HG03064 (cell line): ENCODE data around the gene CDH23.

Experiments used
- ATAC-seq: cut with Tn5 transposase; IDR thresholded peaks from one replicate; pipeline ENCODE4 v1.9.1; 2021; ENCODE audit warnings: low read depth; ENCODE audit not compliant: unreplicated experiment

The CDH23 gene

DNA sequence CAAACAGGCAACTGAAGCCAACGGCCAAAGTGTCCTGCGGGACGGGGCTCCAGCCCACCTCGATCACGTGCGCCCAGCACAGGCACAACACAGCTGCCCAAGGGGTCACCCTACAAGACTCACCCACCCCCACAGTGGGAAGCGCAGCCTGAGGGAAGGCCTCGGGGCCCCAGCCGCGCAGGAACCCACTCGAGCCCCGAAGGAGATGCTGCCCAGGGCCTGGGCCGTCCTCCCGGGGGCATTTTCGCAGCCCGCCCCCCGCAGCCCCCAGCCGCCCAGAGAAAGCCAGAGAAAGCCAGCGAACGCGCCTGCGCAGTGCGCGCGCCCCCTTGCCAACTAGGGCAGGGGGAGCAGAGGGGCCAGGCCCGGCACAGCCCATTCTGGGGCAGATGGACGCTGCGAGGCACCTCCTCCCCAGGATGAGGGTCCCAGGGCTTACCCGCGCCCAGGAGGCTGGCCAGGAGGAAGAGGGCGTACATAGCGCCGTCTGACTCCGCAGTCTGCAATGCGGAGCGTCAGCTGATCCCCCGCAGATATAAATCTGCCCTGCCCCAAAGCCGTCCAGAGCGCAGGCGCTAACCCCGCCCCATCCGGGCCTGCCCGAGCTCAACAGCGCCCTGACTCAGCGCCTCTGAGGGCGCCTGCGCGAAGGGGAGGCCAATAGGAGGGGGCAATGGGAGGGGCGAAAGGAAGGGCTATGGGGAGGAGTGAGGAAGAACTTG, 454.2 kb downstream of the CDH23 start, which contains the start of gene PSAP:
Gene PSAP, minus strand, starts transcription at position 509 of the 722 bp plus-strand sequence. Its CDS starts 30 bp downstream, at position 479.
- ATAC-seq = peak; percentile 85

DNA sequence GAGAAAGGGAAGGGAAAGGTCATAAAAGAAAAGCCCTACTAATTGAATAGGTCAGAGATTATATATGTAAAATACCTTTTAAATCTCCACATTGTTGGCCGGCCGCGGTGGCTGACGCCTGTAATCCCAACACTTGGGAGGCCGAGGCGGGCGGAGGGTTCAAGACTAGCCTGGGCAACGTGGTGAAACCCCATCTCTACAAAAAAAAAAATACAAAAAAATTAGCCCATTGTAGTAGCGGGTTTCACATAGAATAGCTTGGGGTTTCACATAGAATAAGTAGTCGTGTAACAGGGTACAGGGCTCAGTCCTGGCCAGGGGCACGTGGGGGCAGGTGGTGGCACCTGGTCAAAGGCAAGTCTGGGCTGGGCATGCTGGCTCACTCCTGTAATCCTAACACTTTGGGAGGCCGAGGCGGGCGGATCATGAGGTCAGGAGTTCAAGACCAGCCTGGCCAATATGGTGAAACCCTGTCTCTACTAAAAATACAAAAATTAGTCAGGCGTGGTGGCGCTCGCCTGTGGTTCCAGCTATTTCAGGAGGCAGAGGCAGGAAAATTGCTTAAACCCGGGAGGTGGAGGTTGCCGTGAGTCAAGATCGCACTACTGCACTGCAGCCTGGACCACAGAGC, 454.9 kb downstream of the CDH23 start:
- ATAC-seq = peak; percentile 8

DNA sequence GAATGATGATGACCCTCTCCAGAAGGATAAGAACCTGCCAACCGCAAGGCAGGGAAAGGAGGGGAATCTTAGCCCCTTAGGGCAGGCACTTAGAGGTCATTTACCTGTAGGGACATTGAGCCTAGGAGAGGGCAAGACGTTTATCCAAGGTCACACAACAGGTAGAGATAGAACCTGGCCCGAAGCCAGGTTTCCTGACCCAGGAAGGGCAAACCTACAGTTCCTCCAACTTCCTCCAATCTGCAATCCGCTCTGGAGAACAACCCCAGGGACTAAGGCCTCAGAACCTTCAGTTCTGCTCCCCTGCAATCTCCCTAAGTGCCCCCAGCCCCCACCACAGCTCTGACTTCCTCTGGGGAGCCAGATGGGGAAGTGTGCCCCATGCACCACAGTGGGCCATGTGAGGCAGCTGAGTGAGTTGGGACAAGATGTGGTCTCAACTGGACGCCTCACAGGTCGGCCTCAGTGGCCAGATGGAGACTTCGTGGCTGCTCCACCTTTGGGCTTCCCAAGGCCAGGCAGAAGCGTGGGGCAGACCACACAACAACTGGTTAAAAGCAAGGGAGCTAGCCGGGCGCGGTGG, 455.7 kb downstream of the CDH23 start:
- ATAC-seq = no peak

DNA sequence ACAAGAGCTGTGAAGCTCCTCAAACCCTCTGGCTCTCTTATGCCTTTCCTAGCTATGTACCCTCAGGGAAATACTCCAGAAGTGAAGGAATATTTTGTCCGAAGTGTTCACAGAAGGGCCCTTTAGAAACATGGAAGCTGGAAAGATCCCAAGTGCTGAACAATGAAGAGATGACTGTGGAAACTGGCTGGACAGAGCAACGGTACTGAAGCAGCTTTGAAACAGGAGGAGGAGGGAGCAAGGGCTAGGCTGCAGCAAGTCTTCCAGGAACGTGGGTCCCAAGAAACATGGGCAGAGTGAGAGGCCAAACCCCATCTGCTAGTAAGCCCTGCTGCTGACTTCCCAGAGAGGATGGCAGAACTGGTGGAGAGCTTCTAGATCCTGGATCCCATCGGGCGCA, 457.3 kb downstream of the CDH23 start:
- no peak for ATAC-seq

DNA sequence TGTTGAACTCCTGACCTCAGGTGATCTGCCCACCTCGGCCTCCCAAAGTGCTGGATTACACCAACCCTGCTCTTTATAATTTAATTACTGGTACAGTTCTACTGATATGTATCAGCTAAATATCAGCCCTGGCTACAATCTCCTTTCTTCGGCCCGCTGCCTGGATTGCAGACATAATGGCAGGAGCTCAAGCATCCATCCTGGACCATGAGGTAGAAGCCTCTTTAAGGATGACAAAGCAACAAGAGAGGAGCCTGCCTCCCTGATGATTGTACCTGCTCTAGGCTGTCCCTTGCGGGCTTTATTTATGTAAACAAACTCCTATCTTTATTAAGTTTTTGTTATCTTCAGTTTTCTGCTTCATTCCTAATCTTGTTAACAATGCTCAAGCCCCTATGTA, 459.9 kb downstream of the CDH23 start:
- ATAC-seq = no peak

DNA sequence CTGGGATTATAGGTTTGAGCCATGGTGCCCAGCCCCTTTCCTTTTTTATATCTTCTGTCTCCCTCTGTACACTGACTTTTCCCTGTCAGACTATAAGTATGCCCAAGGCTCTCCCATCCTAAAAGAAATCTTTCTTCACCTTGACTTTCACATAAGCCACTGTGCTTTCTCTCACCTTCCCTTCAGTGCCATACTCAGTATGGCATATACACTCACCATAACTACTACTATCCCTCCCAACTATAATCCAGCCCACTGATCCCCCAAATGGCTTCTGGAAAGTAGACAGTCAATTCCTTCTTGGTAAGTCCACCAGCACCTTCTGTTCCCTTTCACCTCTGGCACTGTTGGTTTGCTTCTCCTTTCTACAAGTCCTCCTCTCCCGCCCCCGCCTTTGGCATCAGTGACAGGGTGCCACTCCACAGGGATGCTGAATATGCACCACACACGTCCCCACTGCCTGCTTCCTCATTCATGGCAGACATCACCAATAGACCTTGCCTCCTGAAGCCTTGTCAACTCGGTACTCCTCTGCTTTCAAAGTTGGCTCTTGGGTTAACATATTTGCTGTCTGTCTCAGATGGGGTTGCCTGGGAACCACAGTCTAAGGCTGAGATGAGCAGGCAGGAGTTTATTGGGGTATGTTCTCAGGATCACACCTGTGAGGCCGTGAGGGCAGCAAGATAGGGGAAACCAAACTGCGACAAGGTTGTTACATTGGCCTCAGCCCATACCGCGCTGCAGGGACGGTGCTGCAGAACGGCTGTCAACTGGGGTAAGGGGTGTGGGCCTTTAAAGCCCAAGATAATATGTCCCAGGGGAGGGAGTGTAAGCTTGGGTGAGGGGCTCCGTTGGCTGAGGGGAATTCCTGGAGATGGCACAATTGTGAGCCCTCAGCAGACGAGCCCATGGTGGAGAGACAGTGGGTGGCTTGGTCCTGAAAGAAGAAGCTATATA, 461.5 kb downstream of the CDH23 start:
- ATAC-seq = no peak

DNA sequence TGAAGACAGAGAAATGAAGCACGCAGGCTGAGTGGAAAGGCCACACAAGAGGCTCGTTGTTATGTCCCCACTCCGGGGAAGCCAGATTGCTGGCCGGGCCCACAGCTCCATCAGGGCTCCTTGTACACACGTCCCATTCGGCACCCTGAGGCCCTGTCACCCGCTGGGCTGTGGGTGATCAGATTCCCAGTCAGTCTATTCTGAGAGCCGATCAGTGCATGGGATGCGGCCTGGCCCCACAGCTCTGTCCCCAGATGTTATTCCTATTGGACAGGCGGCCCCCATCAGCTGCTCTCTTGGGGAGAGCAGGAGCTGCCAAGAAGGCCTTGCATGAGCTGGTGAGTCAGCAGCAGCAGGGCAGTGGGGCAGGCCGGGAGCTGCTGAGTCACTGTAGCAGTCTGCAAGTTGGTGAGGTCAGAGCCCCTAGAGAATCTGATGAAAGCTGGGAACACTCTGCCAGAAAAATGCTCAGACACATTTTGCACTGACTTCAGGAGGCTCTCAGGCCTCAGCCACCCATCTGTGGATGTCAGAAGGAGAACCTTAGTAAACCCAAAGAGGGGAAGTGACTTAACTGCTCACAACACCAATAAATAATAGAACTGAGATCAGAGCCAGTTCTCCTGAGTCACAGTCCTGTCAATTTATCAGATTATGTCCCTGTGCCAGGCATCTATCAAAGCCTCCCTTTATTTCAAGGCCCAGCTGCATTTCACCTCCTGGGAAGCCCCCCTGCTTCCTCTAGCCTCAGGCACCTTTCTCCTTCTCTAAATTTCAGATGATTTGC, 463.7 kb downstream of the CDH23 start:
- peak; percentile 62 for ATAC-seq

DNA sequence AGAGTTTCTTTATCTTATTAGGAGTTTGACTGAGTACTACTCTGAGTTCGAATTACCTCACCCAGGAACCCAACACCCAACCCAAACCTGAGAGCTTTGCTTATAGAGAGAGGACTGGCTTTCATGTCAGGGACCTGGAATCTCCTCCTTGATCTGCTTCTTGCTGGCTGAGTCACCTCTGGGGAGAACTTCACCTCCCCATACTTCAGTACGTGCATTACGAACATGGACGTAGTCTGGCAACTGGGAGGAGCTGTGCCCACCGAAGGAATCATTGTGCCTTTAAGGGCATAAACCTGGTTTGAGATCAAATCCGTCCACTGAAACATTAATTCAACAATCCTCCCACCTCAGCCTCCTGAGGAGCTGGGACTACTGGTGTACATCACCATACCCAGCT, 466.5 kb downstream of the CDH23 start:
- ATAC-seq = no peak

DNA sequence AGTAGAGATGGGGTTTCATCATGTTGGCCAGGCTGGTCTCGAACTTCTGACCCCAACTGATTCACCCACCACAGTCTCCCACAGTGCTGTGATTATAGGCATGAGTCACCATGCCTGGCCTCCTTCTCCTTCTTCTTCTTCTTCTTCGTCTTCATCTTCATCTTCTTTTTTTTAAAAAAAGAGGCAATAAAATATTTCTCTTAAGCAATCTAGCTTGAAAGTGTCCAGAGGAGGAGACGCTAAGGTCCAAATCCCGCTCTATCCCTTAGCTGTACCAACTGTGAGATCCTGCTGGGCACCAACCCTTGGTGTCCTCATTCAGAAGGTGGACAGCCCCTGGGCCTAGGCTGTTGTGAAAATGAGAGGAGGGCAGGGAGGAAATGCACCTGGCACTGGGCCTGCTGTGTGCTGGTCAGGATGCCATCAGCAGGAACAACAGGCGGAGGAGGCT, 468.2 kb downstream of the CDH23 start:
- no peak for ATAC-seq
